ENCODE measurements around the gene HAUS7.
A peak's percentile ranks its signal among the peaks of the same experiment; 100 is the strongest.

Gene HAUS7

DNA sequence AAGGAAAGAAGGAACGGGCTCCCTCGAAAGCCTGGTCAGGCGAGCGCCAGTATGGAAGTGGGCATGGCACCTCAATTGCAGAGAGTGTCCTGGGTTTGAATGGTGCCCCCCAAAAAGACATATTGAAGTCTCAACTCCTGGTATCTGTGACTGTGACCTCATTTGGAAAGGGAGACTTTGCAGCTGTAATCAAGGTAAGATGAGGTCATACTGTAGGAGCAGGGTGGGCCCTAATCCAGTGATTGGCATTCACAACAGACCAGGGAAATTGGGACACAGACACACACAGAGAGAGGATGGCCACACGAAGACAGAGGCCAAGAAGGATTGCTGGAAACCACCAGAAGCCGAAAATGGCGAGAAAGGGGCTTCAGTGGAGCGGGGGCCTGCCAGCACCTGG is 52.7 kb downstream of the HAUS7 start (continued):
- TF ChIP-seq ZNF239 (tag by site-specific recombination; IDR thresholded peaks at IDR 0.05) (no peak), ZNF776 (tag by site-specific recombination; IDR thresholded peaks at IDR 0.05; ENCODE audit: borderline replicate concordance) (no peak), EGR2 (tag by site-specific recombination; IDR thresholded peaks at IDR 0.05; ENCODE audit: low read depth) (no peak), ZNF274 (IDR thresholded peaks at IDR 0.05; ENCODE audit: low read length) (no peak), ZNF274 (tag by site-specific recombination; IDR thresholded peaks at IDR 0.05; ENCODE audit: borderline replicate concordance) (no peak), YY1 (tag by site-specific recombination; IDR thresholded peaks at IDR 0.05) (no peak), ZNF600 (tag by site-specific recombination; IDR thresholded peaks at IDR 0.05) (no peak), ZNF426 (tag by site-specific recombination; IDR thresholded peaks at IDR 0.05) (no peak)
- TF ChIP-seq, protein P1, sequence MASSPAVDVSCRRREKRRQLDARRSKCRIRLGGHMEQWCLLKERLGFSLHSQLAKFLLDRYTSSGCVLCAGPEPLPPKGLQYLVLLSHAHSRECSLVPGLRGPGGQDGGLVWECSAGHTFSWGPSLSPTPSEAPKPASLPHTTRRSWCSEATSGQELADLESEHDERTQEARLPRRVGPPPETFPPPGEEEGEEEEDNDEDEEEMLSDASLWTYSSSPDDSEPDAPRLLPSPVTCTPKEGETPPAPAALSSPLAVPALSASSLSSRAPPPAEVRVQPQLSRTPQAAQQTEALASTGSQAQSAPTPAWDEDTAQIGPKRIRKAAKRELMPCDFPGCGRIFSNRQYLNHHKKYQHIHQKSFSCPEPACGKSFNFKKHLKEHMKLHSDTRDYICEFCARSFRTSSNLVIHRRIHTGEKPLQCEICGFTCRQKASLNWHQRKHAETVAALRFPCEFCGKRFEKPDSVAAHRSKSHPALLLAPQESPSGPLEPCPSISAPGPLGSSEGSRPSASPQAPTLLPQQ (tag by site-specific recombination; IDR thresholded peaks at IDR 0.05): peak; percentile 64
- TF ChIP-seq, protein P2, sequence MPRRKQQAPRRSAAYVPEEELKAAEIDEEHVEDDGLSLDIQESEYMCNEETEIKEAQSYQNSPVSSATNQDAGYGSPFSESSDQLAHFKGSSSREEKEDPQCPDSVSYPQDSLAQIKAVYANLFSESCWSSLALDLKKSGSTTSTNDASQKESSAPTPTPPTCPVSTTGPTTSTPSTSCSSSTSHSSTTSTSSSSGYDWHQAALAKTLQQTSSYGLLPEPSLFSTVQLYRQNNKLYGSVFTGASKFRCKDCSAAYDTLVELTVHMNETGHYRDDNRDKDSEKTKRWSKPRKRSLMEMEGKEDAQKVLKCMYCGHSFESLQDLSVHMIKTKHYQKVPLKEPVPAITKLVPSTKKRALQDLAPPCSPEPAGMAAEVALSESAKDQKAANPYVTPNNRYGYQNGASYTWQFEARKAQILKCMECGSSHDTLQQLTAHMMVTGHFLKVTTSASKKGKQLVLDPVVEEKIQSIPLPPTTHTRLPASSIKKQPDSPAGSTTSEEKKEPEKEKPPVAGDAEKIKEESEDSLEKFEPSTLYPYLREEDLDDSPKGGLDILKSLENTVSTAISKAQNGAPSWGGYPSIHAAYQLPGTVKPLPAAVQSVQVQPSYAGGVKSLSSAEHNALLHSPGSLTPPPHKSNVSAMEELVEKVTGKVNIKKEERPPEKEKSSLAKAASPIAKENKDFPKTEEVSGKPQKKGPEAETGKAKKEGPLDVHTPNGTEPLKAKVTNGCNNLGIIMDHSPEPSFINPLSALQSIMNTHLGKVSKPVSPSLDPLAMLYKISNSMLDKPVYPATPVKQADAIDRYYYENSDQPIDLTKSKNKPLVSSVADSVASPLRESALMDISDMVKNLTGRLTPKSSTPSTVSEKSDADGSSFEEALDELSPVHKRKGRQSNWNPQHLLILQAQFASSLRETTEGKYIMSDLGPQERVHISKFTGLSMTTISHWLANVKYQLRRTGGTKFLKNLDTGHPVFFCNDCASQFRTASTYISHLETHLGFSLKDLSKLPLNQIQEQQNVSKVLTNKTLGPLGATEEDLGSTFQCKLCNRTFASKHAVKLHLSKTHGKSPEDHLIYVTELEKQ (tag by site-specific recombination; IDR thresholded peaks at IDR 0.05; ENCODE audit: borderline replicate concordance): no peak

DNA sequence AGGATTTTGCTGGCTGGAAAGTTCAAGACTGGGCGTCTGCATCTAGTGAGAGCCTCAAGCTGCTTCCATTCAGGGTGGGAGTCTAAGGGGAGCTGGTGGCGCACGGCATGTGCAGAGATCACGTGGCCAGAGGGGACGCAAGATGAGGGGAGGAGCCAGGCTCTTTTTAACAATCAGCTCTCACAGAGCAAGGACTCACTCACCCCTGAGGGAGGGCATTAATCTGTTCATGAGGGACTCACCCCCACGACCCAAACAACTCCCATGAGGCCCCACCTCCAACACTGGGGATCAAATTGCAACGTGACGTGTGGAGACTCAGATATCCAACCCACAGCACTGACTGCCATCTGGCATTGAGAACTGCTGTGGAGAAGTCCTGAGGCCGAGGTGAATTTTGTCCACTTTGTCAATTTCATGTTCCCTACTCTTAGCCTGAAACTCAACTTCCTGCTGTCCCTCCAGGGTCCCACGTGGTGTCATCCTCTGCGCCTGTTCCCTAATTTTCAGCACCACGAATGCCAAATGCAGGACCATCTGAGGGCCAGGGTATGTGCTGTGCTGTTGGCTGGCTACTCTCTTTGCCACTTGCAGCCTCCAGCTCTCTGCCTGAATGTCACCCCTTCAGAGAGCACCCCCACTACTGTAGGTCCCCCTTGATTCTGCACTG is 53.5 kb downstream of the HAUS7 start:
- ChIA-PET POLR2A (no interaction called here), CTCF (interaction anchor here (0.5 to 1.2 kb wide), 4 partner anchors 10 to 88 kb away, joined by 3 to 4 read pairs (median 3); no protein-coding TSS in a partner anchor)
- Histone ChIP-seq H3K9me3 (ENCODE audit: control insufficient read depth, insufficient read depth, low read depth, low read length) (no peaks in the 10 kb centered on the region), H3K4me1 (ENCODE audit: control insufficient read depth, insufficient read depth, low read length) (no peaks in the 10 kb centered on the region), H3K36me3 (ENCODE audit: control insufficient read depth in 2 of 2, insufficient read depth in 1 of 2, low read length in 2 of 2) (no peaks in the 10 kb centered on the region), H3K4me3 (ENCODE audit: low read depth, low read length) (no peak overlapping the region), H3K27ac (ENCODE audit: extremely low read depth, low read depth, low read length) (no peak overlapping the region)
- TF ChIP-seq EGR2 (tag by site-specific recombination; IDR thresholded peaks at IDR 0.05; ENCODE audit: low read depth): 0 out of 2 replicates have a peak, but pooled peaks have one; percentile 20
- TF ChIP-seq, protein P3, sequence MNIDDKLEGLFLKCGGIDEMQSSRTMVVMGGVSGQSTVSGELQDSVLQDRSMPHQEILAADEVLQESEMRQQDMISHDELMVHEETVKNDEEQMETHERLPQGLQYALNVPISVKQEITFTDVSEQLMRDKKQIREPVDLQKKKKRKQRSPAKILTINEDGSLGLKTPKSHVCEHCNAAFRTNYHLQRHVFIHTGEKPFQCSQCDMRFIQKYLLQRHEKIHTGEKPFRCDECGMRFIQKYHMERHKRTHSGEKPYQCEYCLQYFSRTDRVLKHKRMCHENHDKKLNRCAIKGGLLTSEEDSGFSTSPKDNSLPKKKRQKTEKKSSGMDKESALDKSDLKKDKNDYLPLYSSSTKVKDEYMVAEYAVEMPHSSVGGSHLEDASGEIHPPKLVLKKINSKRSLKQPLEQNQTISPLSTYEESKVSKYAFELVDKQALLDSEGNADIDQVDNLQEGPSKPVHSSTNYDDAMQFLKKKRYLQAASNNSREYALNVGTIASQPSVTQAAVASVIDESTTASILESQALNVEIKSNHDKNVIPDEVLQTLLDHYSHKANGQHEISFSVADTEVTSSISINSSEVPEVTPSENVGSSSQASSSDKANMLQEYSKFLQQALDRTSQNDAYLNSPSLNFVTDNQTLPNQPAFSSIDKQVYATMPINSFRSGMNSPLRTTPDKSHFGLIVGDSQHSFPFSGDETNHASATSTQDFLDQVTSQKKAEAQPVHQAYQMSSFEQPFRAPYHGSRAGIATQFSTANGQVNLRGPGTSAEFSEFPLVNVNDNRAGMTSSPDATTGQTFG (tag by site-specific recombination; IDR thresholded peaks at IDR 0.05; ENCODE audit: borderline replicate concordance): no peak
- TF ChIP-seq GLIS1 (tag by site-specific recombination; IDR thresholded peaks at IDR 0.05): peak; percentile 29; the same call in 1 of the 2 replicates
- 0 out of 2 replicates have a peak, but pooled peaks have one; percentile 26 for TF ChIP-seq GLIS2 (tag by site-specific recombination; IDR thresholded peaks at IDR 0.05)
- no peak for TF ChIP-seq YY2 (tag by site-specific recombination; IDR thresholded peaks at IDR 0.05)
- TF ChIP-seq, protein P4, sequence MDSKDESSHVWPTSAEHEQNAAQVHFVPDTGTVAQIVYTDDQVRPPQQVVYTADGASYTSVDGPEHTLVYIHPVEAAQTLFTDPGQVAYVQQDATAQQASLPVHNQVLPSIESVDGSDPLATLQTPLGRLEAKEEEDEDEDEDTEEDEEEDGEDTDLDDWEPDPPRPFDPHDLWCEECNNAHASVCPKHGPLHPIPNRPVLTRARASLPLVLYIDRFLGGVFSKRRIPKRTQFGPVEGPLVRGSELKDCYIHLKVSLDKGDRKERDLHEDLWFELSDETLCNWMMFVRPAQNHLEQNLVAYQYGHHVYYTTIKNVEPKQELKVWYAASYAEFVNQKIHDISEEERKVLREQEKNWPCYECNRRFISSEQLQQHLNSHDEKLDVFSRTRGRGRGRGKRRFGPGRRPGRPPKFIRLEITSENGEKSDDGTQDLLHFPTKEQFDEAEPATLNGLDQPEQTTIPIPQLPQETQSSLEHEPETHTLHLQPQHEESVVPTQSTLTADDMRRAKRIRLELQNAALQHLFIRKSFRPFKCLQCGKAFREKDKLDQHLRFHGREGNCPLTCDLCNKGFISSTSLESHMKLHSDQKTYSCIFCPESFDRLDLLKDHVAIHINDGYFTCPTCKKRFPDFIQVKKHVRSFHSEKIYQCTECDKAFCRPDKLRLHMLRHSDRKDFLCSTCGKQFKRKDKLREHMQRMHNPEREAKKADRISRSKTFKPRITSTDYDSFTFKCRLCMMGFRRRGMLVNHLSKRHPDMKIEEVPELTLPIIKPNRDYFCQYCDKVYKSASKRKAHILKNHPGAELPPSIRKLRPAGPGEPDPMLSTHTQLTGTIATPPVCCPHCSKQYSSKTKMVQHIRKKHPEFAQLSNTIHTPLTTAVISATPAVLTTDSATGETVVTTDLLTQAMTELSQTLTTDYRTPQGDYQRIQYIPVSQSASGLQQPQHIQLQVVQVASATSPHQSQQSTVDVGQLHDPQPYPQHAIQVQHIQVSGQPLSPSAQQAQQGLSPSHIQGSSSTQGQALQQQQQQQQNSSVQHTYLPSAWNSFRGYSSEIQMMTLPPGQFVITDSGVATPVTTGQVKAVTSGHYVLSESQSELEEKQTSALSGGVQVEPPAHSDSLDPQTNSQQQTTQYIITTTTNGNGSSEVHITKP (tag by site-specific recombination; IDR thresholded peaks at IDR 0.05): peak; percentile 68
- 0 out of 2 replicates have a peak, but pooled peaks have one; percentile 24 for TF ChIP-seq ZFHX2 (tag by site-specific recombination; conservative IDR thresholded peaks at IDR 0.05)

Data from HEK293 (cell line).